Loucy (cell line): ENCODE results near the gene SLC10A4.

Experiments used
- H2AFZ ChIP-seq: fragments of 200-600 bp; sonication (generic); 2 replicates; pipeline ENCODE4 v1.6.0; 2016; ENCODE audit warnings: antibody characterized with exemption, mild to moderate bottlenecking, low read length, moderate library complexity
- H3F3A ChIP-seq: fragments of 200-600 bp; 2 replicates; pipeline ENCODE4 v1.6.0; 2016; ENCODE audit warnings: antibody characterized with exemption, low read depth, mild to moderate bottlenecking
- H3K27me3 ChIP-seq: fragments of 200-600 bp; sonication (generic); 2 replicates; pipeline ENCODE4 v1.6.1; 2014; ENCODE audit warnings: low read length, mild to moderate bottlenecking; ENCODE audit not compliant: insufficient read depth, poor library complexity, severe bottlenecking
- H3K36me3 ChIP-seq: fragments of 200-600 bp; sonication (generic); 2 replicates; pipeline ENCODE4 v1.6.1; 2016; ENCODE audit warnings: low read length; ENCODE audit not compliant: insufficient read depth
- H3K4me1 ChIP-seq: fragments of 200-600 bp; sonication (generic); 2 replicates; pipeline ENCODE4 v1.5.1; 2014; ENCODE audit warnings: low read length, mild to moderate bottlenecking; ENCODE audit not compliant: insufficient read depth, poor library complexity, severe bottlenecking
- H3K4me2 ChIP-seq: fragments of 200-600 bp; sonication (generic); 2 replicates; pipeline ENCODE4 v1.6.0; 2014; ENCODE audit warnings: antibody characterized with exemption, low read length, low read depth, mild to moderate bottlenecking; ENCODE audit not compliant: poor library complexity, severe bottlenecking
- H3K4me3 ChIP-seq: fragments of 200-600 bp; sonication (generic); 2 replicates; pipeline ENCODE4 v1.5.1; 2014; ENCODE audit warnings: low read length, mild to moderate bottlenecking, mixed read lengths; ENCODE audit not compliant: poor library complexity, severe bottlenecking
- H3K79me2 ChIP-seq: fragments of 200-600 bp; sonication (generic); 2 replicates; pipeline ENCODE4 v1.6.1; 2014; ENCODE audit warnings: low read length; ENCODE audit not compliant: insufficient read depth
- H3K9ac ChIP-seq: fragments of 200-600 bp; sonication (generic); 2 replicates; pipeline ENCODE4 v1.6.0; 2014; ENCODE audit warnings: mild to moderate bottlenecking, low read depth, low read length, moderate library complexity; ENCODE audit not compliant: poor library complexity, severe bottlenecking
- H3K9me2 ChIP-seq: fragments of 200-600 bp; sonication (generic); replicated peaks from 2 replicates; pipeline ENCODE4 v1.6.1; 2016; ENCODE audit warnings: low read depth, low read length, mixed read lengths
- H3K9me3 ChIP-seq: fragments of 200-600 bp; sonication (generic); 2 replicates; pipeline ENCODE4 v1.6.1; 2014; ENCODE audit warnings: mild to moderate bottlenecking, antibody characterized with exemption, low read length, low read depth; ENCODE audit not compliant: insufficient read depth
- H4K20me1 ChIP-seq: fragments of 200-600 bp; sonication (generic); 2 replicates; pipeline ENCODE4 v1.6.0; 2014; ENCODE audit warnings: antibody characterized with exemption, low read length, mild to moderate bottlenecking; ENCODE audit not compliant: insufficient read depth, poor library complexity, severe bottlenecking
- CTCF ChIP-seq: fragments of 200-600 bp; sonication (generic); conservative IDR thresholded peaks from 2 replicates; pipeline ENCODE4 v1.5.1; 2014; ENCODE audit warnings: mild to moderate bottlenecking, antibody characterized with exemption, low read length
- EZH2phosphoT487 ChIP-seq: fragments of 200-600 bp; IDR thresholded peaks from 2 replicates; pipeline ENCODE4 v1.6.1; 2018; ENCODE audit warnings: antibody characterized with exemption, mild to moderate bottlenecking, moderate library complexity, borderline replicate concordance

The SLC10A4 gene

GRCh38 chr4:48475770-48476169, 7.4 kb upstream of the SLC10A4 start:
- no peak overlapping the region for H3K4me3 ChIP-seq
- H3K9me3 ChIP-seq = no peaks in the 10 kb centered on the region
- no peaks in the 10 kb centered on the region for H3K4me1 ChIP-seq
- TF ChIP-seq EZH2phosphoT487 = no peak
- no peak for TF ChIP-seq CTCF
- H3K36me3 ChIP-seq = no peaks in the 10 kb centered on the region
- H2AFZ ChIP-seq = no peak overlapping the region
- no peaks in the 10 kb centered on the region for H3K27me3 ChIP-seq
- H3K79me2 ChIP-seq = no peaks in the 10 kb centered on the region
- no peaks in the 10 kb centered on the region for H4K20me1 ChIP-seq
- no peaks in the 10 kb centered on the region for H3F3A ChIP-seq
- H3K9me2 ChIP-seq = no peaks in the 10 kb centered on the region
- no peak overlapping the region for H3K4me2 ChIP-seq
- no peak overlapping the region for H3K9ac ChIP-seq

- Histone ChIP-seq H3K79me2 (no peaks in the 10 kb centered on the region), H3K4me2 (no peak overlapping the region), H3K36me3 (no peaks in the 10 kb centered on the region), H3K27me3 (no peaks in the 10 kb centered on the region), H3K9me3 (no peaks in the 10 kb centered on the region), H3K4me1 (no peaks in the 10 kb centered on the region), H3K9ac (no peak overlapping the region), H2AFZ (no peak overlapping the region), H3F3A (no peaks in the 10 kb centered on the region), H3K4me3 (no peak overlapping the region), H4K20me1 (no peaks in the 10 kb centered on the region), H3K9me2 (no peaks in the 10 kb centered on the region)
- TF ChIP-seq CTCF (no peak), EZH2phosphoT487 (no peak)
These were observed 4.9 kb upstream of the SLC10A4 start for GRCh38 chr4:48478273-48478672.

- H3K27me3 ChIP-seq = no peaks in the 10 kb centered on the region
- no peaks in the 10 kb centered on the region for H3K9me3 ChIP-seq
- H4K20me1 ChIP-seq = no peaks in the 10 kb centered on the region
- no peak overlapping the region for H3K9ac ChIP-seq
- H2AFZ ChIP-seq = no peak overlapping the region
- no peak for TF ChIP-seq EZH2phosphoT487
- no peak for TF ChIP-seq CTCF
- no peak overlapping the region for H3K4me2 ChIP-seq
- no peaks in the 10 kb centered on the region for H3K36me3 ChIP-seq
- H3K9me2 ChIP-seq = no peaks in the 10 kb centered on the region
- no peaks in the 10 kb centered on the region for H3F3A ChIP-seq
- H3K4me1 ChIP-seq = no peaks in the 10 kb centered on the region
- H3K4me3 ChIP-seq = no peak overlapping the region
- H3K79me2 ChIP-seq = no peaks in the 10 kb centered on the region
These were observed 1.6 kb upstream of the SLC10A4 start for GRCh38 chr4:48481581-48481980.
